Fibroblast of pulmonary artery (primary cell): ENCODE measurements around the gene ATRAID.

Source experiments
- DNase-seq: peaks from one replicate; pipeline ENCODE4 v3.0.0-alpha.2; 2010; ENCODE audit warnings: low read depth
- H3K4me3 ChIP-seq: replicated peaks from 2 replicates; pipeline ENCODE4 v1.5.1; 2011; ENCODE audit warnings: low read depth, mild to moderate bottlenecking, control low read depth, low read length, moderate library complexity
- CTCF ChIP-seq: IDR thresholded peaks from 2 replicates; pipeline ENCODE4 v1.5.1; 2011; ENCODE audit warnings: mild to moderate bottlenecking, control low read depth, low read length, inconsistent platforms; ENCODE audit errors: missing control alignments

Gene ATRAID

GRCh38 chr2:27222407-27222806 lies 10.6 kb downstream of the ATRAID start:
- no peak for TF ChIP-seq CTCF
- no peak for DNase-seq
- no peak overlapping the region for H3K4me3 ChIP-seq

GRCh38 chr2:27223416-27223815 lies 11.6 kb downstream of the ATRAID start:
- TF ChIP-seq CTCF: no peak
- no peak overlapping the region for H3K4me3 ChIP-seq
- DNase-seq: no peak

GRCh38 chr2:27225526-27225925 lies 13.7 kb downstream of the ATRAID start:
- no peak for TF ChIP-seq CTCF
- DNase-seq: no peak
- no peak overlapping the region for H3K4me3 ChIP-seq

GRCh38 chr2:27227501-27227900 lies 15.7 kb downstream of the ATRAID start:
- no peak overlapping the region for H3K4me3 ChIP-seq
- DNase-seq: no peak
- TF ChIP-seq CTCF: no peak

GRCh38 chr2:27231921-27232320 lies 20.1 kb downstream of the ATRAID start:
- TF ChIP-seq CTCF: no peak
- no peak for DNase-seq
- no peak overlapping the region for H3K4me3 ChIP-seq

- DNase-seq: no peak
- TF ChIP-seq CTCF: no peak
- no peak overlapping the region for H3K4me3 ChIP-seq
These were observed 21.5 kb downstream of the ATRAID start for GRCh38 chr2:27233341-27233740.

- no peak for DNase-seq
- no peak overlapping the region for H3K4me3 ChIP-seq
These were observed 24.3 kb downstream of the ATRAID start for GRCh38 chr2:27236136-27236535.

More at GRCh38 chr2:27236136-27236535, 24.3 kb downstream of the ATRAID start:
- TF ChIP-seq CTCF: no peak
